GM23338 (cell line): ENCODE results near the gene OR1C1. TPM values are rescaled to one million over a fixed set of nuclear protein-coding genes. Genes with fewer than 3 reads are reported as not detected.

Experiments used
- ATAC-seq: fragments of 200-7000 bp; cut with Tn5 transposase; 3 replicates; pipeline ENCODE4 v1.9.1; 2020
- DNase-seq: peaks from one replicate; pipeline ENCODE4 v3.0.0-alpha.2; 2015; ENCODE audit warnings: low spot score
- H2AFZ ChIP-seq: fragments of 200-600 bp; sonication (generic); 2 replicates; pipeline ENCODE4 v1.8.0; 2016; ENCODE audit warnings: antibody characterized with exemption, mild to moderate bottlenecking, moderate library complexity
- H3F3A ChIP-seq: fragments of 200-600 bp; sonication (generic); replicated peaks from 2 replicates; pipeline ENCODE4 v1.8.0; 2017; ENCODE audit warnings: antibody characterized with exemption, mixed run types, low read depth
- H3K27ac ChIP-seq: fragments of 200-600 bp; sonication (generic); 2 replicates; pipeline ENCODE4 v1.6.1; 2016; ENCODE audit warnings: low read depth
- H3K27me3 ChIP-seq: fragments of 200-600 bp; sonication (generic); 2 replicates; pipeline ENCODE4 v1.8.0; 2016; ENCODE audit warnings: mild to moderate bottlenecking, mixed run types, moderate library complexity; ENCODE audit not compliant: insufficient read depth
- H3K36me3 ChIP-seq: fragments of 200-600 bp; sonication (generic); 2 replicates; pipeline ENCODE4 v1.8.0; 2016; ENCODE audit warnings: mild to moderate bottlenecking; ENCODE audit not compliant: insufficient read depth
- H3K4me1 ChIP-seq: fragments of 200-600 bp; sonication (generic); 2 replicates; pipeline ENCODE4 v1.8.0; 2016; ENCODE audit warnings: mild to moderate bottlenecking, moderate library complexity; ENCODE audit not compliant: insufficient read depth
- H3K4me2 ChIP-seq: fragments of 200-600 bp; sonication (generic); 2 replicates; pipeline ENCODE4 v1.7.1; 2017; ENCODE audit warnings: mixed run types
- H3K4me3 ChIP-seq: fragments of 200-600 bp; sonication (generic); 2 replicates; pipeline ENCODE4 v1.6.1; 2016; ENCODE audit warnings: mixed run types
- H3K79me2 ChIP-seq: fragments of 200-600 bp; sonication (generic); replicated peaks from 2 replicates; pipeline ENCODE4 v1.8.0; 2017; ENCODE audit warnings: mild to moderate bottlenecking; ENCODE audit not compliant: insufficient read depth
- H3K9me2 ChIP-seq: fragments of 200-600 bp; sonication (generic); 2 replicates; pipeline ENCODE4 v1.8.0; 2017; ENCODE audit not compliant: insufficient read depth
- H4K20me1 ChIP-seq: fragments of 200-600 bp; sonication (generic); replicated peaks from 2 replicates; pipeline ENCODE4 v1.8.0; 2017; ENCODE audit warnings: mild to moderate bottlenecking; ENCODE audit not compliant: insufficient read depth
- H3K27ac Mint-ChIP-seq: 2 replicates; pipeline ENCODE4 v1.8.0; 2020; ENCODE audit warnings: inconsistent platforms, mild to moderate bottlenecking, moderate library complexity, mixed read lengths
- H3K27me3 Mint-ChIP-seq: 3 replicates; pipeline ENCODE4 v1.8.0; 2022; ENCODE audit warnings: low read depth, mild to moderate bottlenecking, moderate library complexity, mixed read lengths, inconsistent platforms; ENCODE audit not compliant: insufficient read depth, poor library complexity
- H3K36me3 Mint-ChIP-seq: 3 replicates; pipeline ENCODE4 v1.8.0; 2021; ENCODE audit warnings: low read depth, mild to moderate bottlenecking, inconsistent platforms, moderate library complexity, mixed read lengths
- H3K4me1 Mint-ChIP-seq: 3 replicates; pipeline ENCODE4 v1.8.0; 2020; ENCODE audit warnings: mild to moderate bottlenecking, inconsistent platforms, mixed read lengths
- H3K4me3 Mint-ChIP-seq: 3 replicates; pipeline ENCODE4 v1.8.0; 2021; ENCODE audit warnings: moderate library complexity, mild to moderate bottlenecking, inconsistent platforms, mixed read lengths
- H3K9me3 Mint-ChIP-seq: 3 replicates; pipeline ENCODE4 v1.8.0; 2020; ENCODE audit warnings: moderate library complexity, mild to moderate bottlenecking, inconsistent platforms, mixed read lengths
- CREB1 ChIP-seq: fragments of 250-450 bp; sonication (Bioruptor Pico); IDR thresholded peaks from 2 replicates; pipeline ENCODE4 v1.5.0; 2020; ENCODE audit warnings: low read depth, mild to moderate bottlenecking, moderate library complexity
- EZH2 ChIP-seq: fragments of 200-600 bp; sonication (generic); IDR thresholded peaks from one replicate; pipeline ENCODE4 v1.8.0; 2017; ENCODE audit warnings: antibody characterized with exemption, mild to moderate bottlenecking, low read depth; ENCODE audit not compliant: unreplicated experiment
- EZH2phosphoT487 ChIP-seq: fragments of 200-600 bp; sonication (generic); IDR thresholded peaks from one replicate; pipeline ENCODE4 v1.8.1; 2018; ENCODE audit warnings: antibody characterized with exemption; ENCODE audit not compliant: unreplicated experiment
- JUNB ChIP-seq: IDR thresholded peaks from one replicate; pipeline ENCODE4 v1.6.1; 2016; ENCODE audit warnings: antibody characterized with exemption; ENCODE audit not compliant: unreplicated experiment
- NANOG ChIP-seq: IDR thresholded peaks from 2 replicates; pipeline ENCODE4 v1.6.1; 2016; ENCODE audit warnings: antibody characterized with exemption, borderline replicate concordance
- POLR2AphosphoS5 ChIP-seq: IDR thresholded peaks from 2 replicates; pipeline ENCODE4 v1.6.1; 2016; ENCODE audit warnings: antibody characterized with exemption, low read depth
- STAT1 ChIP-seq: IDR thresholded peaks from one replicate; pipeline ENCODE4 v1.6.1; 2016; ENCODE audit warnings: antibody characterized with exemption; ENCODE audit not compliant: unreplicated experiment
- ZNF114 ChIP-seq: fragments of 250-450 bp; sonication (Bioruptor Pico); IDR thresholded peaks from 2 replicates; pipeline ENCODE4 v1.5.0; 2020; ENCODE audit warnings: mild to moderate bottlenecking, moderate library complexity
- ZNF331 ChIP-seq: fragments of 250-450 bp; sonication (Bioruptor Pico); IDR thresholded peaks from 2 replicates; pipeline ENCODE4 v1.5.0; 2020; ENCODE audit warnings: low read depth, mild to moderate bottlenecking, moderate library complexity
- polyA plus RNA-seq: library from polyadenylated mRNA; unstranded; fragments of >200 nt; fragmentation: Nextera tagmentation; extraction: Ambion mirVana; gene quantifications from 2 replicates; pipeline ENCODE4 v1.2.1, GENCODE V29; 2016
- total RNA-seq: library from RNA; depleted of rRNA; stranded (reverse); fragments of >200 nt; shearing (Covaris generic); gene quantifications from 2 replicates; pipeline ENCODE4 v1.2.3, GENCODE V29; 2014
- TF ChIP-seq, protein P1 (sequence below), 2 experiments: fragments of 200-600 bp in 1 of 2; sonication (generic) in 1 of 2; conservative IDR thresholded peaks; 2 replicates each; pipeline versions ENCODE4 v1.5.1 to v1.6.1; 2016 to 2017; ENCODE audit warnings: antibody characterized with exemption in 2 of 2, low read depth in 2 of 2, mild to moderate bottlenecking in 2 of 2, moderate library complexity in 1 of 2
- TF ChIP-seq, protein P2 (sequence below): IDR thresholded peaks from one replicate; pipeline ENCODE4 v1.6.1; 2018; ENCODE audit warnings: antibody characterized with exemption; ENCODE audit not compliant: unreplicated experiment
- TF ChIP-seq, protein P3 (sequence below): IDR thresholded peaks from 2 replicates; pipeline ENCODE4 v1.6.1; 2016; ENCODE audit warnings: antibody characterized with exemption
- TF ChIP-seq, protein P4 (sequence below): fragments of 250-450 bp; sonication (Bioruptor Pico); IDR thresholded peaks from 2 replicates; pipeline ENCODE4 v1.5.0; 2020; ENCODE audit warnings: mild to moderate bottlenecking, moderate library complexity

Gene OR1C1
- total and polyA plus RNA-seq, 2 experiments from 2014 or later = 0.21 TPM; not detected in 1

DNA sequence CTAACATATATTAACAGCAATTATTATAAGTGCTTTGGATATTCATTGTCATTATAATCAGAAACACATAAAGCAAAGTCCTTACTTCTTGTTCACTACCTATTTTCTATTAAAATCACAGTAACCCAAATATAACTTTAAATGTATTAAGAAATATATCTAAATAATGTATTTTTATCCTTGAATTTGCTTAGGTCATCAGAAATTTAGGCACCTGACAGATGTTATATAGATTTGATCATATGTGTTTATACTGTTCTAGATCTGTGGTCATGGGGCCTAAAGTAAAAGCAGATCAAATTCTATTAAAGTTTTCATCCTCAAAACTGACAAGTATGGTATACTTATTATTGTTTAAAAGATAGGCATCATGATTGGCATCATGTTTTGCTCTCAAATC, 9.2 kb upstream of the OR1C1 start:
- Histone ChIP-seq H3K27me3 (no peaks in the 10 kb centered on the region), H3K9me2 (no peaks in the 10 kb centered on the region), H3K4me1 (no peaks in the 10 kb centered on the region), H3K4me2 (no peak overlapping the region), H3K4me3 (no peak overlapping the region), H4K20me1 (no peaks in the 10 kb centered on the region), H3F3A (no peaks in the 10 kb centered on the region), H3K79me2 (no peaks in the 10 kb centered on the region), H3K27ac (no peak overlapping the region), H3K36me3 (no peaks in the 10 kb centered on the region), H2AFZ (no peak overlapping the region)
- no peak overlapping the region for H3K4me3 Mint-ChIP-seq
- H3K27me3 Mint-ChIP-seq = no peaks in the 10 kb centered on the region
- H3K36me3 Mint-ChIP-seq = no peaks in the 10 kb centered on the region
- H3K9me3 Mint-ChIP-seq = peaks cover 49% of the 10 kb centered on the region
- DNase-seq = no peak
- TF ChIP-seq EZH2 (no peak), ZNF114 (no peak), STAT1 (no peak), EZH2phosphoT487 (no peak), CREB1 (CRISPR knock-in tag) (no peak), JUNB (no peak), POLR2AphosphoS5 (no peak), ZNF331 (CRISPR knock-in tag) (no peak), NANOG (no peak)
- TF ChIP-seq, protein P1, sequence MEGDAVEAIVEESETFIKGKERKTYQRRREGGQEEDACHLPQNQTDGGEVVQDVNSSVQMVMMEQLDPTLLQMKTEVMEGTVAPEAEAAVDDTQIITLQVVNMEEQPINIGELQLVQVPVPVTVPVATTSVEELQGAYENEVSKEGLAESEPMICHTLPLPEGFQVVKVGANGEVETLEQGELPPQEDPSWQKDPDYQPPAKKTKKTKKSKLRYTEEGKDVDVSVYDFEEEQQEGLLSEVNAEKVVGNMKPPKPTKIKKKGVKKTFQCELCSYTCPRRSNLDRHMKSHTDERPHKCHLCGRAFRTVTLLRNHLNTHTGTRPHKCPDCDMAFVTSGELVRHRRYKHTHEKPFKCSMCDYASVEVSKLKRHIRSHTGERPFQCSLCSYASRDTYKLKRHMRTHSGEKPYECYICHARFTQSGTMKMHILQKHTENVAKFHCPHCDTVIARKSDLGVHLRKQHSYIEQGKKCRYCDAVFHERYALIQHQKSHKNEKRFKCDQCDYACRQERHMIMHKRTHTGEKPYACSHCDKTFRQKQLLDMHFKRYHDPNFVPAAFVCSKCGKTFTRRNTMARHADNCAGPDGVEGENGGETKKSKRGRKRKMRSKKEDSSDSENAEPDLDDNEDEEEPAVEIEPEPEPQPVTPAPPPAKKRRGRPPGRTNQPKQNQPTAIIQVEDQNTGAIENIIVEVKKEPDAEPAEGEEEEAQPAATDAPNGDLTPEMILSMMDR (conservative IDR thresholded peaks at IDR 0.05; ENCODE audit: low read depth in 2 of 2) = no peak
- TF ChIP-seq, protein P2, sequence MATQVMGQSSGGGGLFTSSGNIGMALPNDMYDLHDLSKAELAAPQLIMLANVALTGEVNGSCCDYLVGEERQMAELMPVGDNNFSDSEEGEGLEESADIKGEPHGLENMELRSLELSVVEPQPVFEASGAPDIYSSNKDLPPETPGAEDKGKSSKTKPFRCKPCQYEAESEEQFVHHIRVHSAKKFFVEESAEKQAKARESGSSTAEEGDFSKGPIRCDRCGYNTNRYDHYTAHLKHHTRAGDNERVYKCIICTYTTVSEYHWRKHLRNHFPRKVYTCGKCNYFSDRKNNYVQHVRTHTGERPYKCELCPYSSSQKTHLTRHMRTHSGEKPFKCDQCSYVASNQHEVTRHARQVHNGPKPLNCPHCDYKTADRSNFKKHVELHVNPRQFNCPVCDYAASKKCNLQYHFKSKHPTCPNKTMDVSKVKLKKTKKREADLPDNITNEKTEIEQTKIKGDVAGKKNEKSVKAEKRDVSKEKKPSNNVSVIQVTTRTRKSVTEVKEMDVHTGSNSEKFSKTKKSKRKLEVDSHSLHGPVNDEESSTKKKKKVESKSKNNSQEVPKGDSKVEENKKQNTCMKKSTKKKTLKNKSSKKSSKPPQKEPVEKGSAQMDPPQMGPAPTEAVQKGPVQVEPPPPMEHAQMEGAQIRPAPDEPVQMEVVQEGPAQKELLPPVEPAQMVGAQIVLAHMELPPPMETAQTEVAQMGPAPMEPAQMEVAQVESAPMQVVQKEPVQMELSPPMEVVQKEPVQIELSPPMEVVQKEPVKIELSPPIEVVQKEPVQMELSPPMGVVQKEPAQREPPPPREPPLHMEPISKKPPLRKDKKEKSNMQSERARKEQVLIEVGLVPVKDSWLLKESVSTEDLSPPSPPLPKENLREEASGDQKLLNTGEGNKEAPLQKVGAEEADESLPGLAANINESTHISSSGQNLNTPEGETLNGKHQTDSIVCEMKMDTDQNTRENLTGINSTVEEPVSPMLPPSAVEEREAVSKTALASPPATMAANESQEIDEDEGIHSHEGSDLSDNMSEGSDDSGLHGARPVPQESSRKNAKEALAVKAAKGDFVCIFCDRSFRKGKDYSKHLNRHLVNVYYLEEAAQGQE = no peak
- TF ChIP-seq, protein P3, sequence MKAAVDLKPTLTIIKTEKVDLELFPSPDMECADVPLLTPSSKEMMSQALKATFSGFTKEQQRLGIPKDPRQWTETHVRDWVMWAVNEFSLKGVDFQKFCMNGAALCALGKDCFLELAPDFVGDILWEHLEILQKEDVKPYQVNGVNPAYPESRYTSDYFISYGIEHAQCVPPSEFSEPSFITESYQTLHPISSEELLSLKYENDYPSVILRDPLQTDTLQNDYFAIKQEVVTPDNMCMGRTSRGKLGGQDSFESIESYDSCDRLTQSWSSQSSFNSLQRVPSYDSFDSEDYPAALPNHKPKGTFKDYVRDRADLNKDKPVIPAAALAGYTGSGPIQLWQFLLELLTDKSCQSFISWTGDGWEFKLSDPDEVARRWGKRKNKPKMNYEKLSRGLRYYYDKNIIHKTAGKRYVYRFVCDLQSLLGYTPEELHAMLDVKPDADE = no peak
- TF ChIP-seq, protein P4, sequence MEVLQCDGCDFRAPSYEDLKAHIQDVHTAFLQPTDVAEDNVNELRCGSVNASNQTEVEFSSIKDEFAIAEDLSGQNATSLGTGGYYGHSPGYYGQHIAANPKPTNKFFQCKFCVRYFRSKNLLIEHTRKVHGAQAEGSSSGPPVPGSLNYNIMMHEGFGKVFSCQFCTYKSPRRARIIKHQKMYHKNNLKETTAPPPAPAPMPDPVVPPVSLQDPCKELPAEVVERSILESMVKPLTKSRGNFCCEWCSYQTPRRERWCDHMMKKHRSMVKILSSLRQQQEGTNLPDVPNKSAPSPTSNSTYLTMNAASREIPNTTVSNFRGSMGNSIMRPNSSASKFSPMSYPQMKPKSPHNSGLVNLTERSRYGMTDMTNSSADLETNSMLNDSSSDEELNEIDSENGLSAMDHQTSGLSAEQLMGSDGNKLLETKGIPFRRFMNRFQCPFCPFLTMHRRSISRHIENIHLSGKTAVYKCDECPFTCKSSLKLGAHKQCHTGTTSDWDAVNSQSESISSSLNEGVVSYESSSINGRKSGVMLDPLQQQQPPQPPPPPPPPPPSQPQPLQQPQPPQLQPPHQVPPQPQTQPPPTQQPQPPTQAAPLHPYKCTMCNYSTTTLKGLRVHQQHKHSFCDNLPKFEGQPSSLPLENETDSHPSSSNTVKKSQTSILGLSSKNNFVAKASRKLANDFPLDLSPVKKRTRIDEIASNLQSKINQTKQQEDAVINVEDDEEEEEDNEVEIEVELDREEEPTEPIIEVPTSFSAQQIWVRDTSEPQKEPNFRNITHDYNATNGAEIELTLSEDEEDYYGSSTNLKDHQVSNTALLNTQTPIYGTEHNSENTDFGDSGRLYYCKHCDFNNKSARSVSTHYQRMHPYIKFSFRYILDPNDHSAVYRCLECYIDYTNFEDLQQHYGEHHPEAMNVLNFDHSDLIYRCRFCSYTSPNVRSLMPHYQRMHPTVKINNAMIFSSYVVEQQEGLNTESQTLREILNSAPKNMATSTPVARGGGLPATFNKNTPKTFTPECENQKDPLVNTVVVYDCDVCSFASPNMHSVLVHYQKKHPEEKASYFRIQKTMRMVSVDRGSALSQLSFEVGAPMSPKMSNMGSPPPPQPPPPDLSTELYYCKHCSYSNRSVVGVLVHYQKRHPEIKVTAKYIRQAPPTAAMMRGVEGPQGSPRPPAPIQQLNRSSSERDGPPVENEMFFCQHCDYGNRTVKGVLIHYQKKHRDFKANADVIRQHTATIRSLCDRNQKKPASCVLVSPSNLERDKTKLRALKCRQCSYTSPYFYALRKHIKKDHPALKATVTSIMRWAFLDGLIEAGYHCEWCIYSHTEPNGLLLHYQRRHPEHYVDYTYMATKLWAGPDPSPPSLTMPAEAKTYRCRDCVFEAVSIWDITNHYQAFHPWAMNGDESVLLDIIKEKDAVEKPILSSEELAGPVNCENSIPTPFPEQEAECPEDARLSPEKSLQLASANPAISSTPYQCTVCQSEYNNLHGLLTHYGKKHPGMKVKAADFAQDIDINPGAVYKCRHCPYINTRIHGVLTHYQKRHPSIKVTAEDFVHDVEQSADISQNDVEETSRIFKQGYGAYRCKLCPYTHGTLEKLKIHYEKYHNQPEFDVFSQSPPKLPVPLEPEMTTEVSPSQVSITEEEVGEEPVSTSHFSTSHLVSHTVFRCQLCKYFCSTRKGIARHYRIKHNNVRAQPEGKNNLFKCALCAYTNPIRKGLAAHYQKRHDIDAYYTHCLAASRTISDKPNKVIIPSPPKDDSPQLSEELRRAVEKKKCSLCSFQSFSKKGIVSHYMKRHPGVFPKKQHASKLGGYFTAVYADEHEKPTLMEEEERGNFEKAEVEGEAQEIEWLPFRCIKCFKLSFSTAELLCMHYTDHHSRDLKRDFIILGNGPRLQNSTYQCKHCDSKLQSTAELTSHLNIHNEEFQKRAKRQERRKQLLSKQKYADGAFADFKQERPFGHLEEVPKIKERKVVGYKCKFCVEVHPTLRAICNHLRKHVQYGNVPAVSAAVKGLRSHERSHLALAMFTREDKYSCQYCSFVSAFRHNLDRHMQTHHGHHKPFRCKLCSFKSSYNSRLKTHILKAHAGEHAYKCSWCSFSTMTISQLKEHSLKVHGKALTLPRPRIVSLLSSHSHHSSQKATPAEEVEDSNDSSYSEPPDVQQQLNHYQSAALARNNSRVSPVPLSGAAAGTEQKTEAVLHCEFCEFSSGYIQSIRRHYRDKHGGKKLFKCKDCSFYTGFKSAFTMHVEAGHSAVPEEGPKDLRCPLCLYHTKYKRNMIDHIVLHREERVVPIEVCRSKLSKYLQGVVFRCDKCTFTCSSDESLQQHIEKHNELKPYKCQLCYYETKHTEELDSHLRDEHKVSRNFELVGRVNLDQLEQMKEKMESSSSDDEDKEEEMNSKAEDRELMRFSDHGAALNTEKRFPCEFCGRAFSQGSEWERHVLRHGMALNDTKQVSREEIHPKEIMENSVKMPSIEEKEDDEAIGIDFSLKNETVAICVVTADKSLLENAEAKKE (CRISPR knock-in tag) = no peak
- no peak for ATAC-seq
- H3K4me1 Mint-ChIP-seq = no peaks in the 10 kb centered on the region
- H3K27ac Mint-ChIP-seq = no peak overlapping the region
